Measurements from ENCODE around the gene TMEM232. TPM values are rescaled to one million over a fixed set of nuclear protein-coding genes. Genes with fewer than 3 reads are reported as not detected.

TMEM232 gene
- total and polyA plus RNA-seq, 2 of the 4 experiments (the other 2 are of a cell fraction) = 0.17 to 0.36 TPM

DNA sequence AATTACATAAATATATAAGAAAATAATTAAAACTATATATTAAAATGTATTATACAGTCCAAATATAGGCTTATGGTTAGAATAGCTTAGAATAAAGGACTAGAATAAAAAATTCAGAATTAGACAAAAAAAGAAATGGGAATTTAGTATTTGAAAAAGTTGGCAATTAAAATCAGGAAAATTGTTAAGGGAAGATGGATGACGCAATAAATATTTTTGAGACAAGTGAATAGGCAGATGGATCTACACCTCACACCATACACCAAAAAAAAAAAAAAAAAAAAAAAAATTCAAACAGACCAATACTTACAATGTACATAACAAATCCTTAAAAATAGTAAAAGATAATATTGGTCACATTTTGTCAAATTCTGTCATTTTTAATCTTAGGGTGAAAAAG, 200.7 kb downstream of the TMEM232 start:
- Histone ChIP-seq H3K56ac (ENCODE audit: extremely low read depth, insufficient read depth, low read length) (no peak overlapping the region), H3K4me1 (ENCODE audit: control insufficient read depth, insufficient read depth, low read length) (no peaks in the 10 kb centered on the region), H4K5ac (ENCODE audit: low read depth, low read length) (no peak overlapping the region), H3K4me2 (ENCODE audit: low read depth, low read length) (no peak overlapping the region), H3K27me3 (ENCODE audit: control insufficient read depth, insufficient read depth, low read length) (no peaks in the 10 kb centered on the region), H3K9me1 (ENCODE audit: insufficient read depth, low read length) (no peaks in the 10 kb centered on the region), H2BK15ac (ENCODE audit: low read depth, low read length) (no peak overlapping the region), H3K27ac (ENCODE audit: insufficient read depth, low read length) (no peak overlapping the region), H3K9ac (ENCODE audit: low read depth, low read length) (no peak overlapping the region), H3K14ac (replicated peaks; ENCODE audit: low read depth, low read length) (no peak overlapping the region), H2AK9ac (replicated peaks; ENCODE audit: low read depth, low read length, poor library complexity) (no peak overlapping the region), H2BK20ac (ENCODE audit: low read depth, low read length) (no peak overlapping the region), H2AFZ (replicated peaks; ENCODE audit: low read length, poor library complexity) (no peak overlapping the region), H3K18ac (ENCODE audit: low read depth, low read length) (no peak overlapping the region), H3K9me3 (ENCODE audit: control insufficient read depth, insufficient read depth, low read length) (no peaks in the 10 kb centered on the region), H2AK5ac (ENCODE audit: low read depth, low read length) (no peak overlapping the region), H2BK120ac (ENCODE audit: low read depth, low read length) (no peak overlapping the region), H3K4ac (ENCODE audit: low read depth, low read length) (no peak overlapping the region), H3K23ac (ENCODE audit: low read depth, low read length) (no peak overlapping the region), H4K8ac (ENCODE audit: low read depth in 2 of 2, low read length in 2 of 2) (no peak overlapping the region), H3K4me3 (ENCODE audit: insufficient read depth, low read depth, low read length) (no peak overlapping the region), H3K79me1 (ENCODE audit: low read depth in 1 of 2, low read length in 2 of 2) (no peaks in the 10 kb centered on the region), H2BK5ac (ENCODE audit: low read depth, low read length, poor library complexity, severe bottlenecking) (no peak overlapping the region), H4K20me1 (ENCODE audit: insufficient read depth, low read length) (no peaks in the 10 kb centered on the region), H4K91ac (ENCODE audit: insufficient read depth, low read depth, low read length) (no peak overlapping the region), H3K36me3 (ENCODE audit: control insufficient read depth, insufficient read depth, low read length) (no peaks in the 10 kb centered on the region)
- no TSS peak for BruUV-seq (replicated peaks)
- intact Hi-C loops (cut with micrococcal nuclease) = no loop called here
- ATAC-seq (ENCODE audit: low read depth) (no peak), DNase-seq (no peak)
- ChIA-PET CTCF (no interaction called here), POLR2A (ENCODE audit: unreplicated experiment) (no interaction called here)
- no peak for TF ChIP-seq RFX5 (IDR thresholded peaks at IDR 0.05; ENCODE audit: low read depth, low read length)
- peak; percentile 67 for TF ChIP-seq CEBPB (IDR thresholded peaks at IDR 0.05; ENCODE audit: low read depth, low read length)
- no peak for TF ChIP-seq MAFK (IDR thresholded peaks at IDR 0.05; ENCODE audit: low read depth, low read length)
- TF ChIP-seq SMC3 (IDR thresholded peaks at IDR 0.05; ENCODE audit: low read depth, low read length) = no peak
- TF ChIP-seq FOS (IDR thresholded peaks at IDR 0.05; ENCODE audit: low read depth, low read length) = no peak
- no peak for TF ChIP-seq RCOR1 (IDR thresholded peaks at IDR 0.05; ENCODE audit: insufficient replicate concordance, low read length)
- dilution Hi-C loops (cut with HindIII; ENCODE audit: low sequenced_read_pairs, unreplicated experiment) = no loop called here
- WGBS, 2 experiments (ENCODE audit: extremely low coverage in 2 of 2, insufficient read length in 1 of 2) = no CpG with 5 or more reads among the region's 1 CpG
- in situ Hi-C loops (cut with MboI; ENCODE audit: low sequenced_read_pairs) = no loop called here
